Esophagus muscularis mucosa (tissue), 4 donors: ENCODE data around the gene DDAH1. TPM values are rescaled to one million over a fixed set of nuclear protein-coding genes. Genes with fewer than 3 reads are reported as not detected.

Experiments used
- DNase-seq: peaks from one replicate; pipeline ENCODE4 v3.0.0-alpha.2; 2017; ENCODE audit errors: extremely low spot score
- H3K27ac ChIP-seq, 4 donors: fragments of 200-600 bp; sonication (generic); replicated peaks in 1 of 4; 1 replicate in 3 of 4; 2 replicates in 1 of 4; pipeline ENCODE4 v1.5.1; 2016 to 2019; ENCODE audit warnings: mild to moderate bottlenecking in 1 of 4
- H3K27me3 ChIP-seq, 4 donors: fragments of 200-600 bp; sonication (generic); one replicate each; pipeline versions ENCODE4 v1.5.1 to v1.6.0; 2016 to 2019
- H3K36me3 ChIP-seq, 4 donors: fragments of 200-600 bp; sonication (generic); one replicate each; pipeline ENCODE4 v1.5.1; 2016 to 2019
- H3K4me1 ChIP-seq, 4 donors: fragments of 200-600 bp; sonication (generic); one replicate each; pipeline ENCODE4 v1.5.1; 2016 to 2019
- H3K4me3 ChIP-seq, 4 donors: fragments of 200-600 bp; sonication (generic); 1 replicate in 2 of 4; 2 replicates in 2 of 4; pipeline ENCODE4 v1.5.1; 2016 to 2019; ENCODE audit warnings: mild to moderate bottlenecking in 4 of 4, moderate library complexity in 1 of 4
- H3K9me3 ChIP-seq, 4 donors: fragments of 200-600 bp; sonication (generic); 1 replicate in 3 of 4; 2 replicates in 1 of 4; pipeline ENCODE4 v1.5.1; 2016 to 2019
- CTCF ChIP-seq, 3 experiments: fragments of 200-600 bp in 2 of 3; fragments of 450-650 bp in 1 of 3; sonication (generic) in 2 of 3; IDR thresholded peaks; one replicate each; pipeline ENCODE4 v1.5.1; 2017 to 2019; ENCODE audit warnings: antibody characterized with exemption in 3 of 3, mild to moderate bottlenecking in 2 of 3, moderate library complexity in 1 of 3
- EP300 ChIP-seq: sonication (generic); formaldehyde crosslinking; IDR thresholded peaks from one replicate; pipeline ENCODE4 v1.6.1; 2017; ENCODE audit warnings: antibody characterized with exemption
- POLR2A ChIP-seq: fragments of 450-650 bp; IDR thresholded peaks from one replicate; pipeline ENCODE4 v1.6.1; 2017; ENCODE audit warnings: antibody characterized with exemption, moderate library complexity, mild to moderate bottlenecking, low read depth
- POLR2AphosphoS5 ChIP-seq, 2 donors: sonication (generic); formaldehyde crosslinking; IDR thresholded peaks; one replicate each; pipeline ENCODE4 v1.6.1; 2017; ENCODE audit warnings: antibody characterized with exemption in 2 of 2
- WGBS: methylation state at CpG from one replicate; pipeline ENCODE4 v1.1.5; 2018; 5-methylcytosine and 5-hydroxymethylcytosine counted together
- intact Hi-C: fragments of 100-400 bp; cut with DNase I; formaldehyde crosslinking; loops from one replicate; pipeline ENCODE4 v1.15.1; 2023
- total RNA-seq, 4 donors: library from RNA; depleted of rRNA; stranded (reverse); fragments of >200 nt; gene quantifications; one replicate each; pipeline versions ENCODE4 v1.1.0 to v1.2.1, GENCODE V29; 2016

Gene DDAH1
- total RNA-seq, 4 donors from 2014 or later: 27.0 to 75.3 (median 38.0) TPM

GRCh38 chr1:85339656-85340399 lies 125.1 kb downstream of the DDAH1 start:
- Histone ChIP-seq H3K27me3 (no peaks in the 10 kb centered on the region), H3K36me3 (no peaks in the 10 kb centered on the region), H3K27ac (no peak overlapping the region), H3K4me3 (no peak overlapping the region), H3K4me1 (peaks cover 11 to 22% (median 18%) of the 10 kb centered on the region in 4 donors), H3K9me3 (no peaks in the 10 kb centered on the region)
- TF ChIP-seq CTCF (IDR thresholded peaks at IDR 0.05) (no peak), POLR2AphosphoS5 (IDR thresholded peaks at IDR 0.05) (no peak), EP300 (no peak), POLR2A (no peak)
- no peak for DNase-seq
- intact Hi-C loops: no loop called here
- 82% methylated on average over 7 of the region's 7 CpGs for WGBS

GRCh38 chr1:85339089-85339488 lies 125.9 kb downstream of the DDAH1 start:
- H3K9me3 ChIP-seq: peaks cover 0 to 3% (median 0%) of the 10 kb centered on the region in 4 donors
- no peak overlapping the region for H3K4me3 ChIP-seq
- TF ChIP-seq CTCF (IDR thresholded peaks at IDR 0.05): no peak
- TF ChIP-seq POLR2AphosphoS5 (IDR thresholded peaks at IDR 0.05): no peak
- no peak for TF ChIP-seq EP300
- TF ChIP-seq POLR2A: no peak
- H3K27ac ChIP-seq: no peak overlapping the region
- WGBS: 87% methylated on average over 5 of the region's 5 CpGs
- peaks cover 11 to 18% (median 16%) of the 10 kb centered on the region in 4 donors for H3K4me1 ChIP-seq
- no peaks in the 10 kb centered on the region for H3K27me3 ChIP-seq
- intact Hi-C loops: no loop called here
- DNase-seq: no peak
- H3K36me3 ChIP-seq: no peaks in the 10 kb centered on the region

GRCh38 chr1:85334962-85335361 lies 130.0 kb downstream of the DDAH1 start:
- Histone ChIP-seq H3K4me1 (peaks cover 12 to 15% (median 12%) of the 10 kb centered on the region in 4 donors), H3K27me3 (no peaks in the 10 kb centered on the region), H3K4me3 (no peak overlapping the region), H3K36me3 (no peaks in the 10 kb centered on the region), H3K27ac (no peak overlapping the region), H3K9me3 (peaks cover 0 to 8% (median 0%) of the 10 kb centered on the region in 4 donors)
- 89% methylated on average over 2 of the region's 2 CpGs for WGBS
- TF ChIP-seq POLR2A (no peak), POLR2AphosphoS5 (IDR thresholded peaks at IDR 0.05) (no peak), CTCF (IDR thresholded peaks at IDR 0.05) (no peak), EP300 (no peak)
- no peak for DNase-seq
- intact Hi-C loops: no loop called here

GRCh38 chr1:85333186-85333585 lies 131.8 kb downstream of the DDAH1 start:
- intact Hi-C loops: no loop called here
- WGBS: 100% methylated on average over 1 of the region's 1 CpG
- Histone ChIP-seq H3K4me1 (peaks cover 25 to 28% (median 26%) of the 10 kb centered on the region in 4 donors), H3K27ac (no peak overlapping the region), H3K4me3 (no peak overlapping the region), H3K36me3 (no peaks in the 10 kb centered on the region), H3K27me3 (no peaks in the 10 kb centered on the region), H3K9me3 (peaks cover 0 to 8% (median 0%) of the 10 kb centered on the region in 4 donors)
- TF ChIP-seq POLR2A (no peak), EP300 (no peak), POLR2AphosphoS5 (IDR thresholded peaks at IDR 0.05) (no peak), CTCF (IDR thresholded peaks at IDR 0.05) (no peak)
- no peak for DNase-seq
